A549 (cell line): ENCODE measurements around the gene LCN2. TPM values are rescaled to one million over a fixed set of nuclear protein-coding genes. Genes with fewer than 3 reads are reported as not detected.

Source experiments
- ATAC-seq, 2 experiments: fragments of 200-7000 bp in 1 of 2; fragments of >200 bp in 1 of 2; cut with Nextera tagmentation in 1 of 2; cut with Tn5 transposase in 1 of 2; 3 replicates each; pipeline versions ENCODE4 v1.8.0 to v1.9.1; 2018 to 2020; ENCODE audit warnings: mild to moderate bottlenecking in 1 of 2, moderate library complexity in 1 of 2
- CTCF ChIA-PET: fragments of 300-600 bp; sonication (Branson Sonifier 250); formaldehyde crosslinking; extraction: SDS; loops from one replicate; lab custom pipeline; 2021; ENCODE audit warnings: antibody characterized with exemption, inconsistent platforms; lab: Yijun Ruan, JAX
- POLR2A ChIA-PET: fragments of 350-600 bp; formaldehyde crosslinking; extraction: SDS; loops from one replicate; lab custom pipeline; 2021; ENCODE audit warnings: antibody characterized with exemption, inconsistent platforms; lab: Yijun Ruan, JAX
- DNase-seq, 2 experiments: peaks; one replicate each; pipeline versions ENCODE4 v3.0.0 to v3.0.0-alpha.2; 2011 to 2016; ENCODE audit warnings: low read depth in 1 of 2, low spot score in 1 of 2
- FAIRE-seq: peaks from 2 replicates; lab custom pipeline; 2011; peaks lifted over from hg19 to GRCh38; lab: Jason Lieb, UNC
- H3K27ac ChIP-seq, 2 experiments: fragments of >200 bp; sonication (Bioruptor Twin); formaldehyde crosslinking; 3 replicates each; pipeline ENCODE4 v1.5.1; 2016 to 2017
- H3K4me1 ChIP-seq: fragments of >200 bp; sonication (Bioruptor Twin); formaldehyde crosslinking; 3 replicates; pipeline ENCODE4 v1.6.1; 2016
- H3K4me2 ChIP-seq: fragments of >200 bp; sonication (Bioruptor Twin); formaldehyde crosslinking; 3 replicates; pipeline ENCODE4 v1.6.1; 2016
- H3K4me3 ChIP-seq: fragments of >200 bp; sonication (Bioruptor Twin); formaldehyde crosslinking; 3 replicates; pipeline ENCODE4 v1.5.1; 2016
- H3K9me3 ChIP-seq: fragments of >200 bp; sonication (Bioruptor Twin); formaldehyde crosslinking; 3 replicates; pipeline ENCODE4 v1.6.1; 2016
- BHLHE40 ChIP-seq: IDR thresholded peaks from 2 replicates; pipeline ENCODE4 v1.6.1; 2012; ENCODE audit warnings: low read depth, low read length, inconsistent platforms
- CBX8 ChIP-seq: fragments of 200-600 bp; sonication (generic); IDR thresholded peaks from 2 replicates; pipeline ENCODE4 v1.6.1; 2016
- EP300 ChIP-seq, 2 experiments: fragments of >200 bp; sonication (Bioruptor Twin); formaldehyde crosslinking; IDR thresholded peaks; 2 replicates in 1 of 2; 3 replicates in 1 of 2; pipeline ENCODE4 v1.6.1; 2016 to 2017
- ESRRA ChIP-seq: fragments of 150-350 bp; IDR thresholded peaks from 2 replicates; pipeline ENCODE4 v1.6.1; 2014; ENCODE audit warnings: mild to moderate bottlenecking, low read length, borderline replicate concordance
- FOSB ChIP-seq: fragments of 250-450 bp; sonication (Bioruptor Pico); IDR thresholded peaks from 2 replicates; pipeline ENCODE4 v1.5.0; 2020; ENCODE audit warnings: mild to moderate bottlenecking, moderate library complexity
- FOXS1 ChIP-seq: fragments of 250-450 bp; sonication (Bioruptor Pico); IDR thresholded peaks from 2 replicates; pipeline ENCODE4 v1.5.0; 2020; ENCODE audit warnings: mild to moderate bottlenecking, moderate library complexity
- GATA3 ChIP-seq: IDR thresholded peaks from 2 replicates; pipeline ENCODE4 v1.6.1; 2012; ENCODE audit warnings: borderline replicate concordance
- HOXB13 ChIP-seq: fragments of 250-450 bp; sonication (Bioruptor Pico); IDR thresholded peaks from 2 replicates; pipeline ENCODE4 v1.5.0; 2020; ENCODE audit warnings: low read depth, mild to moderate bottlenecking, moderate library complexity
- HOXB5 ChIP-seq: fragments of 250-450 bp; sonication (Bioruptor Pico); IDR thresholded peaks from 2 replicates; pipeline ENCODE4 v1.5.0; 2020; ENCODE audit warnings: mild to moderate bottlenecking, moderate library complexity
- KDM5A ChIP-seq: fragments of 200-600 bp; sonication (generic); IDR thresholded peaks from 2 replicates; pipeline ENCODE4 v1.6.1; 2016; ENCODE audit warnings: antibody characterized with exemption, mild to moderate bottlenecking
- RAD21 ChIP-seq, 2 experiments: fragments of >200 bp in 1 of 2; sonication (Bioruptor Twin) in 1 of 2; formaldehyde crosslinking in 1 of 2; IDR thresholded peaks in 1 of 2; conservative IDR thresholded peaks in 1 of 2; 2 replicates in 1 of 2; 3 replicates in 1 of 2; pipeline ENCODE4 v1.6.1; 2012 to 2018; ENCODE audit warnings: inconsistent platforms in 1 of 2
- RARB ChIP-seq: fragments of 250-450 bp; sonication (Bioruptor Pico); IDR thresholded peaks from 2 replicates; pipeline ENCODE4 v1.8.0; 2021; ENCODE audit warnings: mild to moderate bottlenecking, moderate library complexity
- RFX5 ChIP-seq: fragments of 450-650 bp; IDR thresholded peaks from 2 replicates; pipeline ENCODE4 v1.7.1; 2014; ENCODE audit warnings: antibody characterized with exemption, mild to moderate bottlenecking, moderate library complexity
- SREBF2 ChIP-seq: fragments of 450-650 bp; IDR thresholded peaks from 2 replicates; pipeline ENCODE4 v1.6.1; 2014; ENCODE audit warnings: mild to moderate bottlenecking, moderate library complexity
- TFCP2L1 ChIP-seq: fragments of 250-450 bp; sonication (Bioruptor Pico); IDR thresholded peaks from 2 replicates; pipeline ENCODE4 v1.5.0; 2021; ENCODE audit warnings: mild to moderate bottlenecking
- WGBS: methylation state at CpG from one replicate; pipeline ENCODE4 v1.1.6; 2017; ENCODE audit errors: missing lambda C conversion rate; 5-methylcytosine and 5-hydroxymethylcytosine counted together
- polyA plus RNA-seq, 4 experiments: library from polyadenylated mRNA; depleted of rRNA in 3 of 4; stranded (reverse); fragments of >200 nt; fragmentation: RNase III in 1 of 4; extraction: RNeasy Plus Mini Kit Qiagen cat#74134 plus additional on column Dnase treatment in 1 of 4; gene quantifications; 2 replicates in 3 of 4; 3 replicates in 1 of 4; pipeline ENCODE4 v1.2.3, GENCODE V29; 2011 to 2017
- TF ChIP-seq, protein P1 (sequence below): IDR thresholded peaks from 2 replicates; pipeline ENCODE4 v1.6.1; 2012; ENCODE audit warnings: low read depth, borderline replicate concordance
- TF ChIP-seq, protein P2 (sequence below): fragments of 200-600 bp; sonication (generic); IDR thresholded peaks from 2 replicates; pipeline ENCODE4 v1.6.1; 2016; ENCODE audit warnings: antibody characterized with exemption, mild to moderate bottlenecking, moderate library complexity
- TF ChIP-seq, protein P3 (sequence below): fragments of 250-450 bp; sonication (Bioruptor Pico); IDR thresholded peaks from 2 replicates; pipeline ENCODE4 v1.5.0; 2020; ENCODE audit warnings: low read depth, mild to moderate bottlenecking, moderate library complexity
- TF ChIP-seq, protein P4 (sequence below): fragments of >200 bp; sonication (Bioruptor Twin); formaldehyde crosslinking; IDR thresholded peaks from 3 replicates; pipeline ENCODE4 v1.6.1; 2016
- TF ChIP-seq, protein P5 (sequence below): fragments of >200 bp; sonication (Bioruptor Twin); formaldehyde crosslinking; IDR thresholded peaks from 2 replicates; pipeline ENCODE4 v1.6.1; 2016

Gene LCN2
- polyA plus RNA-seq, 2 of the 4 experiments (the other 2 are of a cell fraction) = 2.3 to 11.9 TPM

DNA sequence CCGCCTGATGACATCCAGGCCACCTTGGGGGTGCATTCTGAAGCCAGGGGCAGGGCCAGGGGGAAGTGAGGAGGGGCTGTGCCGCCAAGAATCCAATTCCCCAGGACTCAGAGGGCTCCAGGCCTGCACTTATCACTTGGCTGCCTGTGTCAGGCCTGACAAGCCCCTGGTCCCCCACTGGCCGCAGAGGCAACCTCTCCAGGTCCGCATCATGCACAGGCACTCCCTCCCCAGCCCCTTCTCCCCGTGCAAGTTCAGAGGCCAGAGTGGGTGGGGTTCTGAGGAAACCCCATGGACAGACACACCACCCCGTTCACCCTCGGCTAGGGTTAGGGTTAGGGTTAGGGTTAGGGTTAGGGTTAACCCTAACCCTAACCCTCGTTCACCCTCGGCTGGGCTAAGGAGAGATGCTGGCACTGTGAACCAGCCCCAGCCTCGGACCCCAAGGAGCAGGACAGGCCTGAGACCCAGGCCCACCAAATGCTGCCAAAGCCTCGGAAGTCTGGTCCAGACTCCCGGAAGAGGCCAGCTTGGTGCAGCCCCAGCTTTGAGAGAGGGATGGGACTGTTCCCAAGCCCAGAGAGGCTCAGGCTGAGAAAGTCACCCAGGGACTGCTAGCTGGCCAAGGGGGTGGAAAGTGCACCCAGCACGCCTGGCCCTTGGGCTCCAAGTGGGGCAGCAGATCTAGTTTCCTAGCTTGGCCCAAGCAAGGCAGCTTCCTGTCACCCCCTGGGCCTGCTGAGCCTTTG lies 4.9 kb downstream of the LCN2 start:
- no peak overlapping the region for H3K4me2 ChIP-seq
- FAIRE-seq = no peak
- TF ChIP-seq, protein P1, sequence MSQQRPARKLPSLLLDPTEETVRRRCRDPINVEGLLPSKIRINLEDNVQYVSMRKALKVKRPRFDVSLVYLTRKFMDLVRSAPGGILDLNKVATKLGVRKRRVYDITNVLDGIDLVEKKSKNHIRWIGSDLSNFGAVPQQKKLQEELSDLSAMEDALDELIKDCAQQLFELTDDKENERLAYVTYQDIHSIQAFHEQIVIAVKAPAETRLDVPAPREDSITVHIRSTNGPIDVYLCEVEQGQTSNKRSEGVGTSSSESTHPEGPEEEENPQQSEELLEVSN = no peak
- no peak for TF ChIP-seq SREBF2
- no peak for TF ChIP-seq KDM5A
- TF ChIP-seq GATA3 = no peak
- H3K9me3 ChIP-seq = no peaks in the 10 kb centered on the region
- 83% methylated on average over 11 of the region's 13 CpGs for WGBS
- POLR2A ChIA-PET = no interaction called here
- peaks cover 20% of the 10 kb centered on the region for H3K4me1 ChIP-seq
- no peak overlapping the region for H3K4me3 ChIP-seq
- no peak for DNase-seq
- no peak for ATAC-seq
- H3K27ac ChIP-seq = no peak overlapping the region
- CTCF ChIA-PET = interaction anchor here (1.3 to 6.3 kb wide), 2 partner anchors 11 to 36 kb away, joined by 3 to 24 read pairs; no protein-coding TSS in a partner anchor

DNA sequence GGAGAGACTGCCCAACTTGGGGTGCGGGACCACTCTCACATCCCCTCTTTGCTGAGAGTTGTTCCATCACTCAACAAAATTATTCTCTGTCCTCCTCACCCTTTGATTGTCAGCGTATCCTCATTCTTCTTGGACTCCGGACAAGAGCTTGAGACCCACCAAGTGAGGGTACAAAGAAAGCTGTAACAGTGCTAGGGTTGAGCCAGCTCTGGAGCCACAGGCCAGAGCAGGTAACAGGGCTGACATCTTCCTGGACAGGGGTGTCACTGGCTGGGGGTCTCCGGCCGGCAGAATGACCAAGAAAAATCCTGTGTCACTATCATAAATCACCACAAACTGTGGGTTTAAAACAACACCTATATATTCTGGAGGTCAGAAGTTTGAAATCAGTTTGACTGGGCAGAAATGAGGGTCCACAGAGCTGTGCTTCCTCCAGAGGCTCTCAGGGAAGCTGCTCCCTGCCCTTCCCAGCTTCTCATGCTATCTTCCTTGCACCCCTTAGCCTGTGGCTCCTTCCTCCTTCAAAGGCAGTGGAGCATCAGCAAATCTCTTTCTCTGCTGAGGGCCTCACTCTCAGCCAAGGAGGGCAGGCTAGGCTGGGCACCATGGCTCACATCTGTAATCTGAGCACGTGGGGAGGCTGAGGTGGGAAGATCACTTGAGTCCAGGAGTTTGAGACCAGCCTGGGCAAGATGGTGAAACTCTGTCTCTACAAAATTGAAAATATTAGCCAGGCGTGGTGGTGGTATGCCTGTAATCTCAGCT lies 6.7 kb downstream of the LCN2 start:
- ATAC-seq = no peak
- Histone ChIP-seq H3K4me1 (peaks cover 9% of the 10 kb centered on the region; the same call in 1 of the 3 replicates), H3K27ac (no peak overlapping the region)
- 78% methylated on average over 7 of the region's 7 CpGs for WGBS
- no peak for DNase-seq
- POLR2A ChIA-PET = interaction anchor here (1.0 kb wide), 1 partner anchor 13 kb away, joined by 3 read pairs; no protein-coding TSS in a partner anchor
- TF ChIP-seq FOXS1 (CRISPR knock-in tag) = no peak
- TF ChIP-seq, protein P2, sequence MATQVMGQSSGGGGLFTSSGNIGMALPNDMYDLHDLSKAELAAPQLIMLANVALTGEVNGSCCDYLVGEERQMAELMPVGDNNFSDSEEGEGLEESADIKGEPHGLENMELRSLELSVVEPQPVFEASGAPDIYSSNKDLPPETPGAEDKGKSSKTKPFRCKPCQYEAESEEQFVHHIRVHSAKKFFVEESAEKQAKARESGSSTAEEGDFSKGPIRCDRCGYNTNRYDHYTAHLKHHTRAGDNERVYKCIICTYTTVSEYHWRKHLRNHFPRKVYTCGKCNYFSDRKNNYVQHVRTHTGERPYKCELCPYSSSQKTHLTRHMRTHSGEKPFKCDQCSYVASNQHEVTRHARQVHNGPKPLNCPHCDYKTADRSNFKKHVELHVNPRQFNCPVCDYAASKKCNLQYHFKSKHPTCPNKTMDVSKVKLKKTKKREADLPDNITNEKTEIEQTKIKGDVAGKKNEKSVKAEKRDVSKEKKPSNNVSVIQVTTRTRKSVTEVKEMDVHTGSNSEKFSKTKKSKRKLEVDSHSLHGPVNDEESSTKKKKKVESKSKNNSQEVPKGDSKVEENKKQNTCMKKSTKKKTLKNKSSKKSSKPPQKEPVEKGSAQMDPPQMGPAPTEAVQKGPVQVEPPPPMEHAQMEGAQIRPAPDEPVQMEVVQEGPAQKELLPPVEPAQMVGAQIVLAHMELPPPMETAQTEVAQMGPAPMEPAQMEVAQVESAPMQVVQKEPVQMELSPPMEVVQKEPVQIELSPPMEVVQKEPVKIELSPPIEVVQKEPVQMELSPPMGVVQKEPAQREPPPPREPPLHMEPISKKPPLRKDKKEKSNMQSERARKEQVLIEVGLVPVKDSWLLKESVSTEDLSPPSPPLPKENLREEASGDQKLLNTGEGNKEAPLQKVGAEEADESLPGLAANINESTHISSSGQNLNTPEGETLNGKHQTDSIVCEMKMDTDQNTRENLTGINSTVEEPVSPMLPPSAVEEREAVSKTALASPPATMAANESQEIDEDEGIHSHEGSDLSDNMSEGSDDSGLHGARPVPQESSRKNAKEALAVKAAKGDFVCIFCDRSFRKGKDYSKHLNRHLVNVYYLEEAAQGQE = no peak
- TF ChIP-seq ESRRA = no peak
- TF ChIP-seq, protein P3, sequence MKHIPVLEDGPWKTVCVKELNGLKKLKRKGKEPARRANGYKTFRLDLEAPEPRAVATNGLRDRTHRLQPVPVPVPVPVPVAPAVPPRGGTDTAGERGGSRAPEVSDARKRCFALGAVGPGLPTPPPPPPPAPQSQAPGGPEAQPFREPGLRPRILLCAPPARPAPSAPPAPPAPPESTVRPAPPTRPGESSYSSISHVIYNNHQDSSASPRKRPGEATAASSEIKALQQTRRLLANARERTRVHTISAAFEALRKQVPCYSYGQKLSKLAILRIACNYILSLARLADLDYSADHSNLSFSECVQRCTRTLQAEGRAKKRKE = no peak
- no peak for TF ChIP-seq FOSB (CRISPR knock-in tag)
- TF ChIP-seq RARB (CRISPR knock-in tag) = no peak
- TF ChIP-seq, protein P4, sequence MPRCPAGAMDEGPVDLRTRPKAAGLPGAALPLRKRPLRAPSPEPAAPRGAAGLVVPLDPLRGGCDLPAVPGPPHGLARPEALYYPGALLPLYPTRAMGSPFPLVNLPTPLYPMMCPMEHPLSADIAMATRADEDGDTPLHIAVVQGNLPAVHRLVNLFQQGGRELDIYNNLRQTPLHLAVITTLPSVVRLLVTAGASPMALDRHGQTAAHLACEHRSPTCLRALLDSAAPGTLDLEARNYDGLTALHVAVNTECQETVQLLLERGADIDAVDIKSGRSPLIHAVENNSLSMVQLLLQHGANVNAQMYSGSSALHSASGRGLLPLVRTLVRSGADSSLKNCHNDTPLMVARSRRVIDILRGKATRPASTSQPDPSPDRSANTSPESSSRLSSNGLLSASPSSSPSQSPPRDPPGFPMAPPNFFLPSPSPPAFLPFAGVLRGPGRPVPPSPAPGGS = no peak
- TF ChIP-seq HOXB13 (CRISPR knock-in tag) = no peak
- no peak for TF ChIP-seq BHLHE40
- TF ChIP-seq EP300 (IDR thresholded peaks at IDR 0.05) = no peak
- no peak for TF ChIP-seq RAD21 (conservative IDR thresholded peaks at IDR 0.05 in 1 of 2, IDR thresholded peaks at IDR 0.05 in 1 of 2)
- TF ChIP-seq CBX8 = no peak
- no peak for TF ChIP-seq TFCP2L1 (CRISPR knock-in tag)
- TF ChIP-seq, protein P5, sequence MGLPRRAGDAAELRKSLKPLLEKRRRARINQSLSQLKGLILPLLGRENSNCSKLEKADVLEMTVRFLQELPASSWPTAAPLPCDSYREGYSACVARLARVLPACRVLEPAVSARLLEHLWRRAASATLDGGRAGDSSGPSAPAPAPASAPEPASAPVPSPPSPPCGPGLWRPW = no peak
- no peak for TF ChIP-seq RFX5
- no peak for TF ChIP-seq HOXB5 (CRISPR knock-in tag)
- no peak for TF ChIP-seq SREBF2
- TF ChIP-seq, all 56 proteins: peak for 0
- CTCF ChIA-PET = interaction anchor here (2.2 to 6.3 kb wide), 2 partner anchors 31 to 38 kb away, joined by 9 to 24 read pairs; no protein-coding TSS in a partner anchor
- H3K4me2 ChIP-seq = no peak overlapping the region
- H3K4me3 ChIP-seq = no peak overlapping the region
- no peak for FAIRE-seq
- no peaks in the 10 kb centered on the region for H3K9me3 ChIP-seq
